HepG2 (cell line): Measurements from ENCODE around the gene PHKB.

Source experiments
- HDAC2 ChIP-seq: sonication (generic); formaldehyde crosslinking; IDR thresholded peaks from 2 replicates; pipeline ENCODE4 v1.4.0; 2020; ENCODE audit warnings: missing genetic modification reagents
- HNRNPLL ChIP-seq: fragments of 200-400 bp; formaldehyde crosslinking; IDR thresholded peaks from 2 replicates; pipeline ENCODE4 v1.6.1; 2017; ENCODE audit warnings: mild to moderate bottlenecking, low read depth, low read length; ENCODE audit not compliant: poor library complexity, severe bottlenecking
- JUND ChIP-seq: sonication (generic); formaldehyde crosslinking; IDR thresholded peaks from 2 replicates; pipeline ENCODE4 v1.8.0; 2022; ENCODE audit warnings: mild to moderate bottlenecking, missing genetic modification reagents
- KLF16 ChIP-seq, 2 experiments: sonication (generic) in 1 of 2; formaldehyde crosslinking in 1 of 2; IDR thresholded peaks; 2 replicates each; pipeline versions ENCODE4 v1.6.1 to v1.8.0; 2016 to 2023; ENCODE audit warnings: missing genetic modification reagents in 2 of 2, missing compliant biosample characterization in 1 of 2
- TAF15 ChIP-seq: fragments of 200-400 bp; formaldehyde crosslinking; IDR thresholded peaks from one replicate; pipeline ENCODE4 v1.6.1; 2018; ENCODE audit warnings: mild to moderate bottlenecking, low read depth, low read length; ENCODE audit not compliant: poor library complexity, severe bottlenecking
- ZNF878 ChIP-seq: sonication (generic); formaldehyde crosslinking; IDR thresholded peaks from 2 replicates; pipeline ENCODE4 v1.8.1; 2023; ENCODE audit warnings: mild to moderate bottlenecking, missing genetic modification reagents, moderate library complexity
- TF ChIP-seq, protein P1 (sequence below): sonication (generic); formaldehyde crosslinking; IDR thresholded peaks from 2 replicates; pipeline ENCODE4 v1.4.0; 2020; ENCODE audit warnings: missing genetic modification reagents, borderline replicate concordance
- TF ChIP-seq, protein P2 (sequence below): sonication (generic); formaldehyde crosslinking; IDR thresholded peaks from 2 replicates; pipeline ENCODE4 v1.4.0; 2020; ENCODE audit warnings: low read depth, mild to moderate bottlenecking, missing genetic modification reagents
- TF ChIP-seq, protein P3 (sequence below): sonication (generic); IDR thresholded peaks from 2 replicates; pipeline ENCODE4 v1.6.1; 2016; ENCODE audit warnings: low read depth, borderline replicate concordance
- TF ChIP-seq, protein P4 (sequence below): sonication (generic); formaldehyde crosslinking; IDR thresholded peaks from 2 replicates; pipeline ENCODE4 v1.4.0; 2020; ENCODE audit warnings: missing genetic modification reagents
- TF ChIP-seq, protein P5 (sequence below): sonication (generic); formaldehyde crosslinking; IDR thresholded peaks from 2 replicates; pipeline ENCODE4 v1.5.0; 2020; ENCODE audit warnings: missing genetic modification reagents
- TF ChIP-seq, protein P6 (sequence below): sonication (generic); formaldehyde crosslinking; IDR thresholded peaks from 2 replicates; pipeline ENCODE4 v1.4.0; 2020; ENCODE audit warnings: missing genetic modification reagents, borderline replicate concordance

DNA sequence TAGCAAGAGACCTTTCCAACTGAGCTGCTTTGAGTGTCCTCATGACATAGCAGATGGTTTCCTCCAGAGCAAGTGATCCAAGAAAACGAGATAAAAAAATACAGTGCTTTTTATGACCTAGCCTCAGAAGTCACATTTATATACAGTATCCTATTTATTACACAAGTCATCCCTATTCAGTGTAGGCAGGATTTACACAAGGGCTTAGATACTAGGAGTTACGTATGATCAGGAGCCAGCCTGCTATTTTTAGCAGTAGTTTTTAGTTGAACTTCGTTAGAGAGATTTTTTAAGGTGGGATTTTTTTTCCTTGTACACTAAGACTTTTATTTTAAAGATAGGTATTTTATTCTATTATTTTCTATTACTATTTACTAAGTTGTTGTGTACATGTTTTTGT is 58.4 kb downstream of the PHKB start:
- TF ChIP-seq HDAC2 (no peak), HNRNPLL (no peak), JUND (CRISPR knock-in tag) (no peak), KLF16 (CRISPR knock-in tag; IDR thresholded peaks at IDR 0.05) (no peak), TAF15 (no peak), ZNF878 (CRISPR knock-in tag) (no peak)
- TF ChIP-seq, protein P1, sequence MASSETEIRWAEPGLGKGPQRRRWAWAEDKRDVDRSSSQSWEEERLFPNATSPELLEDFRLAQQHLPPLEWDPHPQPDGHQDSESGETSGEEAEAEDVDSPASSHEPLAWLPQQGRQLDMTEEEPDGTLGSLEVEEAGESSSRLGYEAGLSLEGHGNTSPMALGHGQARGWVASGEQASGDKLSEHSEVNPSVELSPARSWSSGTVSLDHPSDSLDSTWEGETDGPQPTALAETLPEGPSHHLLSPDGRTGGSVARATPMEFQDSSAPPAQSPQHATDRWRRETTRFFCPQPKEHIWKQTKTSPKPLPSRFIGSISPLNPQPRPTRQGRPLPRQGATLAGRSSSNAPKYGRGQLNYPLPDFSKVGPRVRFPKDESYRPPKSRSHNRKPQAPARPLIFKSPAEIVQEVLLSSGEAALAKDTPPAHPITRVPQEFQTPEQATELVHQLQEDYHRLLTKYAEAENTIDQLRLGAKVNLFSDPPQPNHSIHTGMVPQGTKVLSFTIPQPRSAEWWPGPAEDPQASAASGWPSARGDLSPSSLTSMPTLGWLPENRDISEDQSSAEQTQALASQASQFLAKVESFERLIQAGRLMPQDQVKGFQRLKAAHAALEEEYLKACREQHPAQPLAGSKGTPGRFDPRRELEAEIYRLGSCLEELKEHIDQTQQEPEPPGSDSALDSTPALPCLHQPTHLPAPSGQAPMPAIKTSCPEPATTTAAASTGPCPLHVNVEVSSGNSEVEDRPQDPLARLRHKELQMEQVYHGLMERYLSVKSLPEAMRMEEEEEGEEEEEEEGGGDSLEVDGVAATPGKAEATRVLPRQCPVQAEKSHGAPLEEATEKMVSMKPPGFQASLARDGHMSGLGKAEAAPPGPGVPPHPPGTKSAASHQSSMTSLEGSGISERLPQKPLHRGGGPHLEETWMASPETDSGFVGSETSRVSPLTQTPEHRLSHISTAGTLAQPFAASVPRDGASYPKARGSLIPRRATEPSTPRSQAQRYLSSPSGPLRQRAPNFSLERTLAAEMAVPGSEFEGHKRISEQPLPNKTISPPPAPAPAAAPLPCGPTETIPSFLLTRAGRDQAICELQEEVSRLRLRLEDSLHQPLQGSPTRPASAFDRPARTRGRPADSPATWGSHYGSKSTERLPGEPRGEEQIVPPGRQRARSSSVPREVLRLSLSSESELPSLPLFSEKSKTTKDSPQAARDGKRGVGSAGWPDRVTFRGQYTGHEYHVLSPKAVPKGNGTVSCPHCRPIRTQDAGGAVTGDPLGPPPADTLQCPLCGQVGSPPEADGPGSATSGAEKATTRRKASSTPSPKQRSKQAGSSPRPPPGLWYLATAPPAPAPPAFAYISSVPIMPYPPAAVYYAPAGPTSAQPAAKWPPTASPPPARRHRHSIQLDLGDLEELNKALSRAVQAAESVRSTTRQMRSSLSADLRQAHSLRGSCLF (CRISPR knock-in tag), result no peak
- TF ChIP-seq, protein P2, sequence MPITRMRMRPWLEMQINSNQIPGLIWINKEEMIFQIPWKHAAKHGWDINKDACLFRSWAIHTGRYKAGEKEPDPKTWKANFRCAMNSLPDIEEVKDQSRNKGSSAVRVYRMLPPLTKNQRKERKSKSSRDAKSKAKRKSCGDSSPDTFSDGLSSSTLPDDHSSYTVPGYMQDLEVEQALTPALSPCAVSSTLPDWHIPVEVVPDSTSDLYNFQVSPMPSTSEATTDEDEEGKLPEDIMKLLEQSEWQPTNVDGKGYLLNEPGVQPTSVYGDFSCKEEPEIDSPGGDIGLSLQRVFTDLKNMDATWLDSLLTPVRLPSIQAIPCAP (CRISPR knock-in tag), result no peak
- TF ChIP-seq, protein P3, sequence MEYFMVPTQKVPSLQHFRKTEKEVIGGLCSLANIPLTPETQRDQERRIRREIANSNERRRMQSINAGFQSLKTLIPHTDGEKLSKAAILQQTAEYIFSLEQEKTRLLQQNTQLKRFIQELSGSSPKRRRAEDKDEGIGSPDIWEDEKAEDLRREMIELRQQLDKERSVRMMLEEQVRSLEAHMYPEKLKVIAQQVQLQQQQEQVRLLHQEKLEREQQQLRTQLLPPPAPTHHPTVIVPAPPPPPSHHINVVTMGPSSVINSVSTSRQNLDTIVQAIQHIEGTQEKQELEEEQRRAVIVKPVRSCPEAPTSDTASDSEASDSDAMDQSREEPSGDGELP, result no peak
- TF ChIP-seq, protein P4, sequence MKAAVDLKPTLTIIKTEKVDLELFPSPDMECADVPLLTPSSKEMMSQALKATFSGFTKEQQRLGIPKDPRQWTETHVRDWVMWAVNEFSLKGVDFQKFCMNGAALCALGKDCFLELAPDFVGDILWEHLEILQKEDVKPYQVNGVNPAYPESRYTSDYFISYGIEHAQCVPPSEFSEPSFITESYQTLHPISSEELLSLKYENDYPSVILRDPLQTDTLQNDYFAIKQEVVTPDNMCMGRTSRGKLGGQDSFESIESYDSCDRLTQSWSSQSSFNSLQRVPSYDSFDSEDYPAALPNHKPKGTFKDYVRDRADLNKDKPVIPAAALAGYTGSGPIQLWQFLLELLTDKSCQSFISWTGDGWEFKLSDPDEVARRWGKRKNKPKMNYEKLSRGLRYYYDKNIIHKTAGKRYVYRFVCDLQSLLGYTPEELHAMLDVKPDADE, result no peak
- TF ChIP-seq, protein P5, sequence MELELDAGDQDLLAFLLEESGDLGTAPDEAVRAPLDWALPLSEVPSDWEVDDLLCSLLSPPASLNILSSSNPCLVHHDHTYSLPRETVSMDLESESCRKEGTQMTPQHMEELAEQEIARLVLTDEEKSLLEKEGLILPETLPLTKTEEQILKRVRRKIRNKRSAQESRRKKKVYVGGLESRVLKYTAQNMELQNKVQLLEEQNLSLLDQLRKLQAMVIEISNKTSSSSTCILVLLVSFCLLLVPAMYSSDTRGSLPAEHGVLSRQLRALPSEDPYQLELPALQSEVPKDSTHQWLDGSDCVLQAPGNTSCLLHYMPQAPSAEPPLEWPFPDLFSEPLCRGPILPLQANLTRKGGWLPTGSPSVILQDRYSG (CRISPR knock-in tag), result no peak
- TF ChIP-seq, protein P6, sequence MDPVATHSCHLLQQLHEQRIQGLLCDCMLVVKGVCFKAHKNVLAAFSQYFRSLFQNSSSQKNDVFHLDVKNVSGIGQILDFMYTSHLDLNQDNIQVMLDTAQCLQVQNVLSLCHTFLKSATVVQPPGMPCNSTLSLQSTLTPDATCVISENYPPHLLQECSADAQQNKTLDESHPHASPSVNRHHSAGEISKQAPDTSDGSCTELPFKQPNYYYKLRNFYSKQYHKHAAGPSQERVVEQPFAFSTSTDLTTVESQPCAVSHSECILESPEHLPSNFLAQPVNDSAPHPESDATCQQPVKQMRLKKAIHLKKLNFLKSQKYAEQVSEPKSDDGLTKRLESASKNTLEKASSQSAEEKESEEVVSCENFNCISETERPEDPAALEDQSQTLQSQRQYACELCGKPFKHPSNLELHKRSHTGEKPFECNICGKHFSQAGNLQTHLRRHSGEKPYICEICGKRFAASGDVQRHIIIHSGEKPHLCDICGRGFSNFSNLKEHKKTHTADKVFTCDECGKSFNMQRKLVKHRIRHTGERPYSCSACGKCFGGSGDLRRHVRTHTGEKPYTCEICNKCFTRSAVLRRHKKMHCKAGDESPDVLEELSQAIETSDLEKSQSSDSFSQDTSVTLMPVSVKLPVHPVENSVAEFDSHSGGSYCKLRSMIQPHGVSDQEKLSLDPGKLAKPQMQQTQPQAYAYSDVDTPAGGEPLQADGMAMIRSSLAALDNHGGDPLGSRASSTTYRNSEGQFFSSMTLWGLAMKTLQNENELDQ (CRISPR knock-in tag), result no peak
